Ishikawa (cell line): ENCODE measurements around the gene UGT2B7.

ENCODE experiments used
- CEBPB ChIP-seq: IDR thresholded peaks from 2 replicates; pipeline ENCODE4 v1.6.1; 2012
- CREB1 ChIP-seq: IDR thresholded peaks from 2 replicates; pipeline ENCODE4 v1.6.1; 2012; ENCODE audit warnings: low read depth
- EGR1 ChIP-seq: IDR thresholded peaks from 2 replicates; pipeline ENCODE4 v1.6.1; 2012
- EP300 ChIP-seq: IDR thresholded peaks from 2 replicates; pipeline ENCODE4 v1.6.1; 2012; ENCODE audit warnings: borderline replicate concordance
- FOXM1 ChIP-seq: IDR thresholded peaks from 2 replicates; pipeline ENCODE4 v1.6.1; 2012; ENCODE audit warnings: low read depth, borderline replicate concordance
- MAX ChIP-seq: IDR thresholded peaks from 2 replicates; pipeline ENCODE4 v1.6.1; 2012
- NFIC ChIP-seq: IDR thresholded peaks from 2 replicates; pipeline ENCODE4 v1.6.1; 2012
- RAD21 ChIP-seq: IDR thresholded peaks from 2 replicates; pipeline ENCODE4 v1.6.1; 2012; ENCODE audit warnings: low read depth
- REST ChIP-seq: IDR thresholded peaks from 2 replicates; pipeline ENCODE4 v1.6.1; 2012; ENCODE audit warnings: low read depth, mild to moderate bottlenecking
- TAF1 ChIP-seq: IDR thresholded peaks from 2 replicates; pipeline ENCODE4 v1.6.1; 2012; ENCODE audit warnings: low read depth, mild to moderate bottlenecking
- TCF12 ChIP-seq: IDR thresholded peaks from 2 replicates; pipeline ENCODE4 v1.6.1; 2012; ENCODE audit warnings: low read depth
- TEAD4 ChIP-seq: IDR thresholded peaks from 2 replicates; pipeline ENCODE4 v1.6.1; 2012
- USF1 ChIP-seq: IDR thresholded peaks from 2 replicates; pipeline ENCODE4 v1.6.1; 2012
- YY1 ChIP-seq: IDR thresholded peaks from 2 replicates; pipeline ENCODE4 v1.6.1; 2012; ENCODE audit warnings: low read depth
- ZBTB7A ChIP-seq: IDR thresholded peaks from 2 replicates; pipeline ENCODE4 v1.6.1; 2012; ENCODE audit warnings: low read depth

The UGT2B7 gene

GRCh38 chr4:69115851-69116213, 19.6 kb downstream of the UGT2B7 start:
- TF ChIP-seq CEBPB = no peak
- no peak for TF ChIP-seq FOXM1
- TF ChIP-seq CREB1 = no peak
- TF ChIP-seq TCF12 = no peak
- no peak for TF ChIP-seq USF1
- no peak for TF ChIP-seq EGR1
- no peak for TF ChIP-seq EP300
- no peak for TF ChIP-seq REST
- no peak for TF ChIP-seq RAD21
- TF ChIP-seq YY1 = no peak
- no peak for TF ChIP-seq TEAD4
- no peak for TF ChIP-seq NFIC
- TF ChIP-seq MAX = no peak
- no peak for TF ChIP-seq TAF1
- no peak for TF ChIP-seq ZBTB7A

- no peak for TF ChIP-seq TEAD4
- no peak for TF ChIP-seq ZBTB7A
- TF ChIP-seq REST = no peak
- no peak for TF ChIP-seq NFIC
- TF ChIP-seq MAX = no peak
- no peak for TF ChIP-seq RAD21
- no peak for TF ChIP-seq FOXM1
- no peak for TF ChIP-seq CREB1
- no peak for TF ChIP-seq EP300
- no peak for TF ChIP-seq USF1
- no peak for TF ChIP-seq TCF12
- no peak for TF ChIP-seq CEBPB
- TF ChIP-seq TAF1 = no peak
These were observed 20.5 kb downstream of the UGT2B7 start for GRCh38 chr4:69116645-69117321.

- TF ChIP-seq USF1 (no peak), EP300 (no peak), TAF1 (no peak), ZBTB7A (no peak), CEBPB (no peak)
These were observed 24.6 kb downstream of the UGT2B7 start for GRCh38 chr4:69120870-69121269.

GRCh38 chr4:69122476-69122875, 26.2 kb downstream of the UGT2B7 start:
- TF ChIP-seq TCF12 (no peak), MAX (no peak), EP300 (no peak), REST (no peak)
